GM19452 (cell line): ENCODE data around the gene HS3ST1.

ENCODE experiments used
- ATAC-seq: cut with Tn5 transposase; IDR thresholded peaks from one replicate; pipeline ENCODE4 v1.9.1; 2021; ENCODE audit not compliant: unreplicated experiment

The HS3ST1 gene

GRCh38 chr4:11435557-11435956, 6.9 kb upstream of the HS3ST1 start:
- ATAC-seq: no peak

- ATAC-seq: no peak
Measured at GRCh38 chr4:11431111-11431510, 2.4 kb upstream of the HS3ST1 start.

GRCh38 chr4:11430536-11430935, 1.8 kb upstream of the HS3ST1 start:
- no peak for ATAC-seq

GRCh38 chr4:11429699-11430045, 978 bp upstream of the HS3ST1 start:
- no peak for ATAC-seq

GRCh38 chr4:11428899-11429698, 405 bp upstream of the HS3ST1 start:
- ATAC-seq: peak; percentile 70

- no peak for ATAC-seq
Measured at GRCh38 chr4:11427121-11427996, 1.3 kb downstream of the HS3ST1 start.

GRCh38 chr4:11426731-11427120, 2.0 kb downstream of the HS3ST1 start:
- no peak for ATAC-seq

- no peak for ATAC-seq
Measured at GRCh38 chr4:11426003-11426402, 2.7 kb downstream of the HS3ST1 start.

GRCh38 chr4:11424856-11425255, 3.8 kb downstream of the HS3ST1 start:
- no peak for ATAC-seq

- no peak for ATAC-seq
Measured at GRCh38 chr4:11424000-11424399, 4.7 kb downstream of the HS3ST1 start.

GRCh38 chr4:11423465-11423864, 5.2 kb downstream of the HS3ST1 start:
- ATAC-seq: no peak

GRCh38 chr4:11421116-11421515, 7.6 kb downstream of the HS3ST1 start:
- ATAC-seq: no peak

GRCh38 chr4:11420327-11420726, 8.4 kb downstream of the HS3ST1 start:
- no peak for ATAC-seq

- no peak for ATAC-seq
Measured at GRCh38 chr4:11418610-11419009, 10.1 kb downstream of the HS3ST1 start.

- no peak for ATAC-seq
Measured at GRCh38 chr4:11416767-11417113, 12.0 kb downstream of the HS3ST1 start.

- ATAC-seq: peak; percentile 41
Measured at GRCh38 chr4:11416071-11416766, 12.5 kb downstream of the HS3ST1 start.

- peak; percentile 49 for ATAC-seq
Measured at GRCh38 chr4:11415409-11416070, 13.2 kb downstream of the HS3ST1 start.

GRCh38 chr4:11412211-11412610, 16.5 kb downstream of the HS3ST1 start:
- no peak for ATAC-seq

GRCh38 chr4:11409632-11410031, 19.1 kb downstream of the HS3ST1 start:
- ATAC-seq: no peak

GRCh38 chr4:11408233-11408967, 20.3 kb downstream of the HS3ST1 start:
- no peak for ATAC-seq
